Measurements from ENCODE around the gene NR6A1.

Gene NR6A1

GRCh38 chr9:124535846-124536245 is 235.3 kb downstream of the NR6A1 start:
- DNase-seq (ENCODE audit: low read depth in 1 of 2, low spot score in 1 of 2), result no peak
- Histone ChIP-seq H3K4me3 (replicated peaks; ENCODE audit: insufficient read depth, low read length) (no peak overlapping the region), H3K27me3 (ENCODE audit: insufficient read depth, poor library complexity, severe bottlenecking) (no peaks in the 10 kb centered on the region), H3K27ac (replicated peaks) (no peak overlapping the region)
- TF ChIP-seq REST (IDR thresholded peaks at IDR 0.05; ENCODE audit: insufficient replicate concordance, low read depth) (no peak), GABPA (IDR thresholded peaks at IDR 0.05; ENCODE audit: low read depth) (no peak), CTCF (IDR thresholded peaks at IDR 0.05; ENCODE audit: insufficient read depth, low read length) (no peak), SPI1 (IDR thresholded peaks at IDR 0.05; ENCODE audit: borderline replicate concordance, low read depth) (no peak), POLR2AphosphoS5 (IDR thresholded peaks at IDR 0.05; ENCODE audit: low read depth) (no peak)

GRCh38 chr9:124532897-124533296 is 238.2 kb downstream of the NR6A1 start:
- DNase-seq (ENCODE audit: low read depth in 1 of 2, low spot score in 1 of 2), result no peak
- no peaks in the 10 kb centered on the region for H3K27me3 ChIP-seq (ENCODE audit: insufficient read depth, poor library complexity, severe bottlenecking)
- H3K4me3 ChIP-seq (replicated peaks; ENCODE audit: insufficient read depth, low read length), result no peak overlapping the region
- H3K27ac ChIP-seq (replicated peaks), result no peak overlapping the region
- TF ChIP-seq CTCF (IDR thresholded peaks at IDR 0.05; ENCODE audit: insufficient read depth, low read length) (no peak), GABPA (IDR thresholded peaks at IDR 0.05; ENCODE audit: low read depth) (no peak), REST (IDR thresholded peaks at IDR 0.05; ENCODE audit: insufficient replicate concordance, low read depth) (no peak), POLR2AphosphoS5 (IDR thresholded peaks at IDR 0.05; ENCODE audit: low read depth) (no peak), SPI1 (IDR thresholded peaks at IDR 0.05; ENCODE audit: borderline replicate concordance, low read depth) (no peak)

- DNase-seq (ENCODE audit: low read depth in 1 of 2, low spot score in 1 of 2), result no peak
- H3K27me3 ChIP-seq (ENCODE audit: insufficient read depth, poor library complexity, severe bottlenecking), result no peaks in the 10 kb centered on the region
- H3K27ac ChIP-seq (replicated peaks), result no peak overlapping the region
- no peak overlapping the region for H3K4me3 ChIP-seq (replicated peaks; ENCODE audit: insufficient read depth, low read length)
- no peak for TF ChIP-seq GABPA (IDR thresholded peaks at IDR 0.05; ENCODE audit: low read depth)
- TF ChIP-seq REST (IDR thresholded peaks at IDR 0.05; ENCODE audit: insufficient replicate concordance, low read depth), result no peak
- TF ChIP-seq SPI1 (IDR thresholded peaks at IDR 0.05; ENCODE audit: borderline replicate concordance, low read depth), result no peak
Observed at GRCh38 chr9:124531115-124531514, 240.0 kb downstream of the NR6A1 start.

GRCh38 chr9:124530246-124530645 is 240.9 kb downstream of the NR6A1 start:
- no peak overlapping the region for H3K27ac ChIP-seq (replicated peaks)
- H3K4me3 ChIP-seq (replicated peaks; ENCODE audit: insufficient read depth, low read length), result no peak overlapping the region
- DNase-seq (ENCODE audit: low read depth in 1 of 2, low spot score in 1 of 2), result no peak
- no peak for TF ChIP-seq GABPA (IDR thresholded peaks at IDR 0.05; ENCODE audit: low read depth)
- TF ChIP-seq SPI1 (IDR thresholded peaks at IDR 0.05; ENCODE audit: borderline replicate concordance, low read depth), result no peak
- TF ChIP-seq POLR2AphosphoS5 (IDR thresholded peaks at IDR 0.05; ENCODE audit: low read depth), result no peak
- TF ChIP-seq REST (IDR thresholded peaks at IDR 0.05; ENCODE audit: insufficient replicate concordance, low read depth), result no peak
- no peak for TF ChIP-seq CTCF (IDR thresholded peaks at IDR 0.05; ENCODE audit: insufficient read depth, low read length)
- no peaks in the 10 kb centered on the region for H3K27me3 ChIP-seq (ENCODE audit: insufficient read depth, poor library complexity, severe bottlenecking)

All from HL-60 (cell line).